ENCODE measurements around the gene SF3B3.
"Not testable (repeated sequence)": the region's sequence is repeated elsewhere in the genome, so short reads cannot be mapped to it uniquely, and the experiment has no call there.

The SF3B3 gene

DNA sequence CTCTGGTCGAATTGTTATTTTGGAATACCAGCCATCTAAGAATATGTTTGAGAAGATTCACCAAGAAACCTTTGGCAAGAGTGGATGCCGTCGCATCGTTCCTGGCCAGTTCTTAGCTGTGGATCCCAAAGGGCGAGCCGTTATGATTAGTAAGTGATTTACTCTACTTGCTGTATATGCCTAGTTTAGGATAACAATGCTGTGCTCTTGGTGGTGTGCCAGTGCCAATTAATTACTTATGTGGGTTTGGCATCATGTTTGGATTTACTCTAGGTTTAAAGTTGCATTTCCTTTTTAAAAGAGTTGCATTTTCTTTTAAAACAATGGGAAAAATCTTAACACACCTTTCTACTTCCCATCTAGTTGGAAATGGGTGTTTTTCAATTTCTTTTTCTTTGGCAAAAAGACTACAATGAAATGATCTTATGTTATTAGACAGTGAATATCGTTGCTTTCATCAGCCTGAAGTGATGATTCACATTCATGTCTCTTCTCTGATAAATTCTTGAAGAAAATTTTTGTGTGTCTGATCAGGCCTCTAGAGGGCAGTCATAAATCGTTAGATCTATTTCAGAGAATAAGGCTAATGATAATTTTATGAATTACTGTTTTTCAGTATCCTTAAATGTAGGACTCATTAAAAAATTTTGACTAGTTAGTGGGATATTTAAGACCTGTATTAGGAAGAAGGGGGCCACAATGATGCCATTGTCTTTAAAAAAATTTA is 5.6 kb downstream of the SF3B3 start:
- DNase-seq, result no peak
- H3K4me1 ChIP-seq (ENCODE audit: control insufficient read depth, insufficient read depth, low read length, poor library complexity, severe bottlenecking), result peaks cover 32% of the 10 kb centered on the region
- no peaks in the 10 kb centered on the region for H3K9me3 ChIP-seq (ENCODE audit: control insufficient read depth, low read length)
- no peak overlapping the region for H3K4me3 ChIP-seq (ENCODE audit: insufficient read depth, low read depth, low read length, poor library complexity, severe bottlenecking)
- H3K27ac ChIP-seq (ENCODE audit: insufficient read depth, low read length, poor library complexity, severe bottlenecking), result no peak overlapping the region
- H3K36me3 ChIP-seq (ENCODE audit: control insufficient read depth, insufficient read depth, low read length), result peaks cover 59% of the 10 kb centered on the region
- no peaks in the 10 kb centered on the region for H3K27me3 ChIP-seq (replicated peaks; ENCODE audit: control insufficient read depth, insufficient read depth, low read length, poor library complexity, severe bottlenecking)

DNA sequence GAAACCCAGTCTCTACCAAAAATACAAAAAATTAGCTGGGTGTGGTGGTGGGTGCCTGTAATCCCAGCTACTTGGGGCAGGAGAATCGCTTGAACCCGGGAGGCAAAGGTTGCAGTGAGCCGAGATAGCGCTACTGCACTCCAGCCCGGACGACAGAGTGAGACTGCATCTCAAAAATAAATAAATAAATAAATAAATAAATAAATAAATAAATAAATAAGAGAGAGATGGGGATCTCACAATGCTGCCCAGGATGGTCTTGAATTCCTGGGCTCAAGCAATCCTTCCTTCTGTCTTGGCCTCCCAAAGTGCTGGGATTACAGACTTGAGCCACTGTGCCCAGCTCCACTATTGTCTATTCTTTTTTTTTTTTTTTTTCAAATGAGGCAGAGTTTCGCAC is 6.3 kb downstream of the SF3B3 start:
- not testable (repeated sequence) for H3K9me3 ChIP-seq (ENCODE audit: control insufficient read depth, low read length); DNase-seq; H3K27ac ChIP-seq (ENCODE audit: insufficient read depth, low read length, poor library complexity, severe bottlenecking); H3K4me3 ChIP-seq (ENCODE audit: insufficient read depth, low read depth, low read length, poor library complexity, severe bottlenecking); H3K27me3 ChIP-seq (replicated peaks; ENCODE audit: control insufficient read depth, insufficient read depth, low read length, poor library complexity, severe bottlenecking)
- Histone ChIP-seq H3K36me3 (ENCODE audit: control insufficient read depth, insufficient read depth, low read length) (peaks cover 67% of the 10 kb centered on the region), H3K4me1 (ENCODE audit: control insufficient read depth, insufficient read depth, low read length, poor library complexity, severe bottlenecking) (peaks cover 30% of the 10 kb centered on the region)

DNA sequence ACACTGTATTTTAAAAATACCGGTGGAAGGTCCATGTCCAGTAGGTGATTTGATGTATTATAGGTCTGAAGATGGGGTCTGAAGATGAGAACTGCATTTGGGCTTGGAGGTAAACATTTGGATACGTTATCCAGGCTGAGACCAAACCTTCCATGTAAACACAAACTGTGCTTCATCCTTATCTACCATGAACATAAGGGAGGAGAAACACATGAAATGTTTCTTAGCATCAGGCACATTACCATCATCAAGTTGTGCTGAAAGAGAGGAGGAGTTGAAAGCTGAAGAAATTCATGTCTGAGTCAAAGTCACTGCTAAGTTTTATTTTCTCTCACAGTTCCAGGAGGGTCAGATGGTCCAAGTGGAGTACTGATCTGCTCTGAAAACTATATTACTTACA is 11.4 kb downstream of the SF3B3 start:
- Histone ChIP-seq H3K4me1 (ENCODE audit: control insufficient read depth, insufficient read depth, low read length, poor library complexity, severe bottlenecking) (no peaks in the 10 kb centered on the region), H3K27me3 (replicated peaks; ENCODE audit: control insufficient read depth, insufficient read depth, low read length, poor library complexity, severe bottlenecking) (no peaks in the 10 kb centered on the region), H3K9me3 (ENCODE audit: control insufficient read depth, low read length) (no peaks in the 10 kb centered on the region), H3K27ac (ENCODE audit: insufficient read depth, low read length, poor library complexity, severe bottlenecking) (no peak overlapping the region), H3K36me3 (ENCODE audit: control insufficient read depth, insufficient read depth, low read length) (peaks cover 85% of the 10 kb centered on the region), H3K4me3 (ENCODE audit: insufficient read depth, low read depth, low read length, poor library complexity, severe bottlenecking) (no peak overlapping the region)
- no peak for DNase-seq

DNA sequence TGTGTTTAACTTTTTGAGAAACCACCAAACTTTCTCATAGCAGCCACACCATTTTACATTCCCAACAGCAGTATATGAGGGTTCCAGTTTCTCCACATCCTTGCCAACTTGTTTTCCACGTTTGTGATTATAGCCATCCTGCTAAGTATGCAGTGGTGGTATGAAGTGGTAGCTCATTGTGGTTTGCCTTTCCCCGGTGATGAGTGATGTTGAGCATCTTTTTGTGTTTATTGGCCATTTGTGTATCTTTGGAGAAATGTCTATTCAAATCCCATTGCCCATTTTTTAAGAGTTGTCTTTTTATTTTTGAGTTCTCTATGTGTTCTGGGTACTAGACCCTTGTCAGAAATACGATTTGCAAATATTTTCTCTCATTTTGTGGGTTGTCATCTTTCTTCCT is 17.4 kb downstream of the SF3B3 start:
- Histone ChIP-seq H3K9me3 (ENCODE audit: control insufficient read depth, low read length) (no peaks in the 10 kb centered on the region), H3K4me1 (ENCODE audit: control insufficient read depth, insufficient read depth, low read length, poor library complexity, severe bottlenecking) (no peaks in the 10 kb centered on the region), H3K36me3 (ENCODE audit: control insufficient read depth, insufficient read depth, low read length) (peaks cover 94% of the 10 kb centered on the region), H3K27ac (ENCODE audit: insufficient read depth, low read length, poor library complexity, severe bottlenecking) (no peak overlapping the region), H3K27me3 (replicated peaks; ENCODE audit: control insufficient read depth, insufficient read depth, low read length, poor library complexity, severe bottlenecking) (no peaks in the 10 kb centered on the region), H3K4me3 (ENCODE audit: insufficient read depth, low read depth, low read length, poor library complexity, severe bottlenecking) (no peak overlapping the region)
- DNase-seq, result no peak

DNA sequence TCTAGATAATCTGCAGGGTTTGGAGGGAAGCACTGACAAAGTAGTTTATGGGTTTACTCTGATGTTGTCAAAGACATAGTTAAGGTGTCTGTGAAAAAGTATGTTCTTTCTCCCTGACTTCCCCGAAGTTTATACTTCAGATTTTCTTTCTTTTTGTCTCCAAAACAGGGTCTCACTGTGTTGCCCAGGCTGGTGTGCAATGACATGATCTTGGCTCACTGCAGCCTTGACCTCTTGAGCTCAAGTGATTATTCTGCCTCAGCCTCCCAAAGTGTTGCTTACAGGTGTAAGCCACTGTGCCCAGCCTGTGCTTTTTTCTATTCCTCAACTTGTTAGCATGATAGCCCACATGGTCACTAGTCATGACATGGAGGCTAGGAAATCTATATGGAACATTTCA is 20.9 kb downstream of the SF3B3 start:
- no peak overlapping the region for H3K4me3 ChIP-seq (ENCODE audit: insufficient read depth, low read depth, low read length, poor library complexity, severe bottlenecking)
- H3K27me3 ChIP-seq (replicated peaks; ENCODE audit: control insufficient read depth, insufficient read depth, low read length, poor library complexity, severe bottlenecking), result no peaks in the 10 kb centered on the region
- no peaks in the 10 kb centered on the region for H3K9me3 ChIP-seq (ENCODE audit: control insufficient read depth, low read length)
- no peaks in the 10 kb centered on the region for H3K4me1 ChIP-seq (ENCODE audit: control insufficient read depth, insufficient read depth, low read length, poor library complexity, severe bottlenecking)
- H3K27ac ChIP-seq (ENCODE audit: insufficient read depth, low read length, poor library complexity, severe bottlenecking), result no peak overlapping the region
- peaks cover 92% of the 10 kb centered on the region for H3K36me3 ChIP-seq (ENCODE audit: control insufficient read depth, insufficient read depth, low read length)
- no peak for DNase-seq

DNA sequence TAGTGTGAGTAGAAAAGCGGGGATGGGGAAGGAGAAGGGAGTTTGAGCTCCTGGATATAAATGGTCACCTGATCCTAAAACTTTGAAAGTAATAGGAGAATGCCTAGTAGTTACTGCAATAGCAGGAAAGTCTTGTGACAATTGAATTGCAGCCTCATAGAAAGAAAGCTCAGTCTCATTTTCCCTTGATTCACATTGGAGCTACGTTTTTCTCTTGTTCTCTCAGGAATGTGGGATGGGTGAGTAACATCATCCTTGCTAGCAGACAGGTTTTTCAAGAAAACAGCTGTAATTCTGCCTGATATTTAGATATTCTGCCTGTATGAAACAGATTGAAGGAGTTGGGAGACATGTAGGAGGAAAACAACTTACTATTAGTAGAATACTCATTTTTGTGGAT is 25.3 kb downstream of the SF3B3 start:
- Histone ChIP-seq H3K4me3 (ENCODE audit: insufficient read depth, low read depth, low read length, poor library complexity, severe bottlenecking) (no peak overlapping the region), H3K9me3 (ENCODE audit: control insufficient read depth, low read length) (no peaks in the 10 kb centered on the region), H3K27me3 (replicated peaks; ENCODE audit: control insufficient read depth, insufficient read depth, low read length, poor library complexity, severe bottlenecking) (no peaks in the 10 kb centered on the region), H3K36me3 (ENCODE audit: control insufficient read depth, insufficient read depth, low read length) (peaks cover 89% of the 10 kb centered on the region), H3K4me1 (ENCODE audit: control insufficient read depth, insufficient read depth, low read length, poor library complexity, severe bottlenecking) (no peaks in the 10 kb centered on the region), H3K27ac (ENCODE audit: insufficient read depth, low read length, poor library complexity, severe bottlenecking) (no peak overlapping the region)
- DNase-seq, result no peak

DNA sequence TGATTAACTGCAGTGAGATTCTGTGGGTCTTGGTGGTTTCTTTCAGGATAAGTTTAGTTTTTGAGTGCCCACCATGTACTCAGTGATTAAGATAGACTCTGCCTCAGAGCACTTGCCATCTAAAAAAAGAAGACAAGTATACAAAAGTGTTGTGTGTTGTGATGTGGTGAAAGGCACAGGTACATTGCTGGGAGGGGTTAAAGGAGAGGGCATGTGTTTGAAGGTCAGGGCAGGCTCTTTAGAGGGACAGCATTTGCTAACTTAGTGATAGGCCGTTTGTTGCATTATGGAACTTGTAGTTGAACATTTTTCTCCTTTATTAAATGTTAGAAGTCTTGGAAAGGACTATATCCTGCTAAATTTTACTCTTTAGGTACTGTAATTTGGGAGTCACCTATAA is 26.5 kb downstream of the SF3B3 start:
- Histone ChIP-seq H3K36me3 (ENCODE audit: control insufficient read depth, insufficient read depth, low read length) (peaks cover 89% of the 10 kb centered on the region), H3K27ac (ENCODE audit: insufficient read depth, low read length, poor library complexity, severe bottlenecking) (no peak overlapping the region), H3K27me3 (replicated peaks; ENCODE audit: control insufficient read depth, insufficient read depth, low read length, poor library complexity, severe bottlenecking) (no peaks in the 10 kb centered on the region), H3K4me1 (ENCODE audit: control insufficient read depth, insufficient read depth, low read length, poor library complexity, severe bottlenecking) (no peaks in the 10 kb centered on the region), H3K4me3 (ENCODE audit: insufficient read depth, low read depth, low read length, poor library complexity, severe bottlenecking) (no peak overlapping the region), H3K9me3 (ENCODE audit: control insufficient read depth, low read length) (no peaks in the 10 kb centered on the region)
- DNase-seq, result no peak

DNA sequence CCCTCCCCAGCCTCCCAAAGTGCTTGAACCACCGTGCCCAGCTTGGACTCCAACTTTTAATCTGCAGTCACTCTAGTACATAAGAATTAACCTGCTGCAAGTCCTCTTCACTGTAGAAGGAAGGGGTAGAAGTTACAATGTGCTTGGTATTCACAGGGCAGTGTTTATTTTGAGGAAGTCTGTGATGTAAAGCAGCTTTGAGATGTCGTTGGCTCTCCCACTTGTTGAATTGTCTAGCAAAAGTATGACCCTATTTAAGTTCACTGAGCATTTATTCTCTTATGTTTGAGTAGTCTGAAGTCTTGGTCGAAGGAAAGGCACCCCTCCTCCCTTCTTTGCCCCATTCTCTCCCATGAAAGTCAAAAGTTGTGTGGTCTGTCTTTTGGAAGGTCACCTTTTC is 28.2 kb downstream of the SF3B3 start:
- Histone ChIP-seq H3K36me3 (ENCODE audit: control insufficient read depth, insufficient read depth, low read length) (peaks cover 92% of the 10 kb centered on the region), H3K4me1 (ENCODE audit: control insufficient read depth, insufficient read depth, low read length, poor library complexity, severe bottlenecking) (no peaks in the 10 kb centered on the region), H3K27ac (ENCODE audit: insufficient read depth, low read length, poor library complexity, severe bottlenecking) (no peak overlapping the region)

DNA sequence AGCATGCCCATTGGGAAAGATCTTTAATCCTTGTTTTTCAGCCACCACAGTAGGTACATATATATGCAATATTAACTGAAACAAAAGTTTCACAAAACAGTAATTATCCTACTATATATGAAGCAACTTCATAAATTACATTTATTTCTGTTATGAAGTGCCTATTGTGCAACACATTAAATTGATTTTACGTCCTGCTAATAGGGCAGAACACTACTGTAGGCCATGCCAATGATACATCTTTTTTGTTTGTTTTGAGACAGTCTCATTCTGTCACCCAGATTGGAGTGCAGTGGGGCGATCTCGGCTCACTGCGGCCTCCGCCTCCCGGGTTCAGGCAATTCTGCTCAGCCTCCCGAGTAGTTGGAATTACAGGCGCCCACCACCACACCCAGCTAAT is 29.1 kb downstream of the SF3B3 start:
- H3K27ac ChIP-seq (ENCODE audit: insufficient read depth, low read length, poor library complexity, severe bottlenecking), result no peak overlapping the region

More for the DNA sequence above, 28.2 kb downstream of the SF3B3 start:
- no peak overlapping the region for H3K4me3 ChIP-seq (ENCODE audit: insufficient read depth, low read depth, low read length, poor library complexity, severe bottlenecking)
- DNase-seq, result no peak
- H3K9me3 ChIP-seq (ENCODE audit: control insufficient read depth, low read length), result no peaks in the 10 kb centered on the region
- no peaks in the 10 kb centered on the region for H3K27me3 ChIP-seq (replicated peaks; ENCODE audit: control insufficient read depth, insufficient read depth, low read length, poor library complexity, severe bottlenecking)

DNA sequence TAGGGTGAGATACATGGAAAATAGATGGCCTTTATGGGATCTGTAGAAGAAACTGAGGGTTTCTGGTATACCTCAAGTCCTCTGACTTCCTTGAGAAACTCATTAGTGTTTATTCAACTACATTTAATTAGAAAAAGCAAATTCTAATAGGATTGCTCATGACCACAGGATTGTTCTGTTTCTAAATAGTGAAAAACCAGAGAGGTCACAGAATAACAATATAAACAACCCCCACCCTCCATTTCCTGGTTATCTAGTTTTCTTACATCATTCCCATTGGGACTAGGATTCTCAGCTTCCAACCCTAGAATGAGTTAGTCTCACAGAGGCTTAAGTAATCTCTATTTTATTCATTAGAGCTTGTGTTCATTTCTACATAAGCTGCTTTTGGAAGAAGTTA is 30.0 kb downstream of the SF3B3 start:
- Histone ChIP-seq H3K36me3 (ENCODE audit: control insufficient read depth, insufficient read depth, low read length) (peaks cover 96% of the 10 kb centered on the region), H3K4me1 (ENCODE audit: control insufficient read depth, insufficient read depth, low read length, poor library complexity, severe bottlenecking) (no peaks in the 10 kb centered on the region), H3K9me3 (ENCODE audit: control insufficient read depth, low read length) (no peaks in the 10 kb centered on the region), H3K27me3 (replicated peaks; ENCODE audit: control insufficient read depth, insufficient read depth, low read length, poor library complexity, severe bottlenecking) (no peaks in the 10 kb centered on the region), H3K27ac (ENCODE audit: insufficient read depth, low read length, poor library complexity, severe bottlenecking) (no peak overlapping the region), H3K4me3 (ENCODE audit: insufficient read depth, low read depth, low read length, poor library complexity, severe bottlenecking) (no peak overlapping the region)
- no peak for DNase-seq

More for the DNA sequence above, 29.1 kb downstream of the SF3B3 start:
- Histone ChIP-seq H3K4me1 (ENCODE audit: control insufficient read depth, insufficient read depth, low read length, poor library complexity, severe bottlenecking) (no peaks in the 10 kb centered on the region), H3K9me3 (ENCODE audit: control insufficient read depth, low read length) (no peaks in the 10 kb centered on the region), H3K4me3 (ENCODE audit: insufficient read depth, low read depth, low read length, poor library complexity, severe bottlenecking) (no peak overlapping the region), H3K27me3 (replicated peaks; ENCODE audit: control insufficient read depth, insufficient read depth, low read length, poor library complexity, severe bottlenecking) (no peaks in the 10 kb centered on the region), H3K36me3 (ENCODE audit: control insufficient read depth, insufficient read depth, low read length) (peaks cover 96% of the 10 kb centered on the region)
- no peak for DNase-seq

Data from effector memory CD4-positive, alpha-beta T cell (primary cell).